K562 (cell line): ENCODE data around the gene STARD8.

Source experiments
- KLF13 ChIP-seq: fragments of 450-650 bp; IDR thresholded peaks from 2 replicates; pipeline ENCODE4 v1.6.1; 2016; ENCODE audit warnings: missing genetic modification characterization, low read depth, mild to moderate bottlenecking, missing compliant biosample characterization, moderate library complexity, borderline replicate concordance
- MTA2 ChIP-seq: fragments of 450-650 bp; IDR thresholded peaks from 2 replicates; pipeline ENCODE4 v1.6.1; 2016; ENCODE audit warnings: low read depth
- NR2C2 ChIP-seq, 2 experiments: fragments of 200-800 bp in 1 of 2; sonication (Bioruptor generic) in 1 of 2; sonication (generic) in 1 of 2; formaldehyde crosslinking in 1 of 2; IDR thresholded peaks; 2 replicates each; pipeline versions ENCODE4 v1.6.1 to v1.8.0; 2016 to 2022; ENCODE audit warnings: mild to moderate bottlenecking in 1 of 2, missing compliant biosample characterization in 1 of 2, missing genetic modification characterization in 1 of 2, missing genetic modification reagents in 1 of 2
- POLR2AphosphoS5 ChIP-seq: IDR thresholded peaks from 2 replicates; pipeline ENCODE4 v1.6.1; 2011; ENCODE audit warnings: mild to moderate bottlenecking, low read depth, low read length, moderate library complexity; ENCODE audit not compliant: control insufficient read depth, insufficient read depth
- SIN3B ChIP-seq: fragments of 450-650 bp; IDR thresholded peaks from 2 replicates; pipeline ENCODE4 v1.6.1; 2017; ENCODE audit warnings: low read depth, mild to moderate bottlenecking, moderate library complexity
- TAF7 ChIP-seq: fragments of 450-650 bp; IDR thresholded peaks from 2 replicates; pipeline ENCODE4 v1.6.1; 2016; ENCODE audit warnings: missing genetic modification characterization, missing compliant biosample characterization
- YY1 ChIP-seq, 3 experiments: IDR thresholded peaks; 2 replicates each; pipeline ENCODE4 v1.6.1; 2011; ENCODE audit warnings: low read length in 2 of 3, mild to moderate bottlenecking in 2 of 3, moderate library complexity in 2 of 3, borderline replicate concordance in 1 of 3, control low read depth in 1 of 3, low read depth in 1 of 3; ENCODE audit not compliant: insufficient read depth in 3 of 3, insufficient replicate concordance in 2 of 3, control insufficient read depth in 1 of 3, insufficient read length in 1 of 3; ENCODE audit errors: extremely low read depth in 1 of 3
- ZNF274 ChIP-seq: IDR thresholded peaks from 2 replicates; pipeline ENCODE4 v1.6.1; 2011; ENCODE audit warnings: low read depth, mild to moderate bottlenecking, low read length, moderate library complexity, borderline replicate concordance
- TF ChIP-seq, protein P1 (sequence below): fragments of 450-650 bp; formaldehyde crosslinking; IDR thresholded peaks from 2 replicates; pipeline ENCODE4 v1.4.0; 2020; ENCODE audit warnings: mild to moderate bottlenecking, mixed read lengths
- TF ChIP-seq, protein P2 (sequence below), 3 experiments: IDR thresholded peaks in 2 of 3; conservative IDR thresholded peaks in 1 of 3; 2 replicates each; pipeline ENCODE4 v1.5.1; 2011 to 2012; ENCODE audit warnings: low read length in 3 of 3, mild to moderate bottlenecking in 3 of 3, control low read depth in 2 of 3, improper control_type of control experiment in 1 of 3, inconsistent platforms in 1 of 3, low read depth in 1 of 3, mixed read lengths in 1 of 3, moderate library complexity in 1 of 3; ENCODE audit not compliant: insufficient read depth in 2 of 3

DNA sequence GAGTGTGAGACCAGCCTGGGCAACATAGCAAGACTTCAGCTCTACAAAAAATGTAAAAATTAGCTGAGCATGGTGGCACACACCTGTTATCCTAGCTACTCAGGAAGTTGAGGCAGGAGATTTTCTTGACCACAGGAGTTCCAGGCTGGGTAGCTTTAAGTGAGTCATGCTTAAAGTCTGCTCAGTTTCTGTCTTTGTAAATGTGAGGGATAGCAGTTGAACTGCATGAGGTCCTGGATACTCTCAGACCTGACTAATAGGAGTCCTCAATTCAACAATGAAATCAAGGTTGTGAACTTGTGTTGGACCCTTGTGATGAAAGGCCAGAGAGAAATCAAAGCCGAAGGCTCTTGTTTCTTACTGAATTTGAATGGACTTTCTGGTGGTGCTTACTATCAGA is 45.2 kb downstream of the STARD8 start:
- TF ChIP-seq ZNF274 (no peak), SIN3B (no peak), KLF13 (no peak), NR2C2 (CRISPR knock-in tag; IDR thresholded peaks at IDR 0.05) (no peak), NR2C2 (tag; IDR thresholded peaks at IDR 0.05) (no peak), TAF7 (no peak), MTA2 (no peak), YY1 (IDR thresholded peaks at IDR 0.05; ENCODE audit: borderline replicate concordance in 1 of 3, control insufficient read depth in 1 of 3, extremely low read depth in 1 of 3, insufficient read depth in 3 of 3, insufficient read length in 1 of 3, insufficient replicate concordance in 2 of 3, low read depth in 1 of 3, low read length in 2 of 3) (no peak), POLR2AphosphoS5 (no peak)
- TF ChIP-seq, protein P1, sequence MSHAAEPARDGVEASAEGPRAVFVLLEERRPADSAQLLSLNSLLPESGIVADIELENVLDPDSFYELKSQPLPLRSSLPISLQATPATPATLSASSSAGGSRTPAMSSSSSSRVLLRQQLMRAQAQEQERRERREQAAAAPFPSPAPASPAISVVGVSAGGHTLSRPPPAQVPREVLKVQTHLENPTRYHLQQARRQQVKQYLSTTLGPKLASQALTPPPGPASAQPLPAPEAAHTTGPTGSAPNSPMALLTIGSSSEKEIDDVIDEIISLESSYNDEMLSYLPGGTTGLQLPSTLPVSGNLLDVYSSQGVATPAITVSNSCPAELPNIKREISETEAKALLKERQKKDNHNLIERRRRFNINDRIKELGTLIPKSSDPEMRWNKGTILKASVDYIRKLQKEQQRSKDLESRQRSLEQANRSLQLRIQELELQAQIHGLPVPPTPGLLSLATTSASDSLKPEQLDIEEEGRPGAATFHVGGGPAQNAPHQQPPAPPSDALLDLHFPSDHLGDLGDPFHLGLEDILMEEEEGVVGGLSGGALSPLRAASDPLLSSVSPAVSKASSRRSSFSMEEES, result no peak
- TF ChIP-seq, protein P2, sequence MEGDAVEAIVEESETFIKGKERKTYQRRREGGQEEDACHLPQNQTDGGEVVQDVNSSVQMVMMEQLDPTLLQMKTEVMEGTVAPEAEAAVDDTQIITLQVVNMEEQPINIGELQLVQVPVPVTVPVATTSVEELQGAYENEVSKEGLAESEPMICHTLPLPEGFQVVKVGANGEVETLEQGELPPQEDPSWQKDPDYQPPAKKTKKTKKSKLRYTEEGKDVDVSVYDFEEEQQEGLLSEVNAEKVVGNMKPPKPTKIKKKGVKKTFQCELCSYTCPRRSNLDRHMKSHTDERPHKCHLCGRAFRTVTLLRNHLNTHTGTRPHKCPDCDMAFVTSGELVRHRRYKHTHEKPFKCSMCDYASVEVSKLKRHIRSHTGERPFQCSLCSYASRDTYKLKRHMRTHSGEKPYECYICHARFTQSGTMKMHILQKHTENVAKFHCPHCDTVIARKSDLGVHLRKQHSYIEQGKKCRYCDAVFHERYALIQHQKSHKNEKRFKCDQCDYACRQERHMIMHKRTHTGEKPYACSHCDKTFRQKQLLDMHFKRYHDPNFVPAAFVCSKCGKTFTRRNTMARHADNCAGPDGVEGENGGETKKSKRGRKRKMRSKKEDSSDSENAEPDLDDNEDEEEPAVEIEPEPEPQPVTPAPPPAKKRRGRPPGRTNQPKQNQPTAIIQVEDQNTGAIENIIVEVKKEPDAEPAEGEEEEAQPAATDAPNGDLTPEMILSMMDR (IDR thresholded peaks at IDR 0.05 in 2 of 3, conservative IDR thresholded peaks at IDR 0.05 in 1 of 3; ENCODE audit: insufficient read depth in 2 of 3, low read depth in 1 of 3, low read length in 3 of 3), result no peak
